Prostate gland (tissue), 2 donors: ENCODE results near the gene SSTR3.

ENCODE experiments used
- CTCF ChIP-seq, 4 experiments: fragments of 200-600 bp in 2 of 4; fragments of 450-650 bp in 2 of 4; sonication (generic) in 2 of 4; IDR thresholded peaks; 1 replicate in 3 of 4; 2 replicates in 1 of 4; pipeline ENCODE4 v1.5.1; 2016 to 2019; ENCODE audit warnings: antibody characterized with exemption in 4 of 4, mild to moderate bottlenecking in 2 of 4, moderate library complexity in 2 of 4
- POLR2A ChIP-seq: fragments of 450-650 bp; IDR thresholded peaks from one replicate; pipeline ENCODE4 v1.6.1; 2016; ENCODE audit warnings: antibody characterized with exemption, mild to moderate bottlenecking

- TF ChIP-seq CTCF (IDR thresholded peaks at IDR 0.05) (no peak), POLR2A (no peak)
These were observed 13.8 kb upstream of the SSTR3 start for GRCh38 chr22:37226087-37226486.
